ENCODE data around the gene PNLIPRP3. TPM values are rescaled to one million over a fixed set of nuclear protein-coding genes. Genes with fewer than 3 reads are reported as not detected.

Gene PNLIPRP3
- total and polyA plus RNA-seq, 10 of the 15 experiments (the other 5 are each of a cell fraction or from before 2014, with no cell fraction given): 0.03 TPM; not detected in 9

DNA sequence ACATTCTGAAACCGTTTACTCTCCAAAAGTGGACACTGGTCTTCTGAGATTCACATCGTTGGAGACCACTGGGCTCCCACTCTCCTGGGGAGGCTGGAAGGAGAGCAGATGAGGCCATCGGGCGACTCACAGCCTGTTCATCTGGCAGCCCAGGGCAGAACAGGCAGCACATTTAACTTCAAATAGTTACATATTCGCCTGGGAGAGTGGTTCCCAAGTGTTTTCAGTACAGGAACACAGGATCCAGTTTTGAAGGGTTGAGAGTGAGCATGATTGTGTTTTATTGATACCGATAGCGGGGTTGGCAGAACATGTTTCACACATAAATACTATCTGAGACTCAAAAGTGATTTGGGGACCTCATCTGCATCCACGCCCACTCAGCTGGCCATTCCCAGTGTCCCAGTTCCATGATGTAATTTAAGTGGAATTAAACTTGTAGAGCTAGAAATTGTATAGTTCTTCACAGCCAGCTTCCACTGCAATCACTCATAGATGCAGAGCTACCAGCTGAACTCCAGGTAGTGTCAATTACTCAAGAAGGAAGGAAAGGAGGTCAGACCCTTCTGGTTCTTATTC, 95.2 kb downstream of the PNLIPRP3 start (continued):
- TF ChIP-seq, protein P1, sequence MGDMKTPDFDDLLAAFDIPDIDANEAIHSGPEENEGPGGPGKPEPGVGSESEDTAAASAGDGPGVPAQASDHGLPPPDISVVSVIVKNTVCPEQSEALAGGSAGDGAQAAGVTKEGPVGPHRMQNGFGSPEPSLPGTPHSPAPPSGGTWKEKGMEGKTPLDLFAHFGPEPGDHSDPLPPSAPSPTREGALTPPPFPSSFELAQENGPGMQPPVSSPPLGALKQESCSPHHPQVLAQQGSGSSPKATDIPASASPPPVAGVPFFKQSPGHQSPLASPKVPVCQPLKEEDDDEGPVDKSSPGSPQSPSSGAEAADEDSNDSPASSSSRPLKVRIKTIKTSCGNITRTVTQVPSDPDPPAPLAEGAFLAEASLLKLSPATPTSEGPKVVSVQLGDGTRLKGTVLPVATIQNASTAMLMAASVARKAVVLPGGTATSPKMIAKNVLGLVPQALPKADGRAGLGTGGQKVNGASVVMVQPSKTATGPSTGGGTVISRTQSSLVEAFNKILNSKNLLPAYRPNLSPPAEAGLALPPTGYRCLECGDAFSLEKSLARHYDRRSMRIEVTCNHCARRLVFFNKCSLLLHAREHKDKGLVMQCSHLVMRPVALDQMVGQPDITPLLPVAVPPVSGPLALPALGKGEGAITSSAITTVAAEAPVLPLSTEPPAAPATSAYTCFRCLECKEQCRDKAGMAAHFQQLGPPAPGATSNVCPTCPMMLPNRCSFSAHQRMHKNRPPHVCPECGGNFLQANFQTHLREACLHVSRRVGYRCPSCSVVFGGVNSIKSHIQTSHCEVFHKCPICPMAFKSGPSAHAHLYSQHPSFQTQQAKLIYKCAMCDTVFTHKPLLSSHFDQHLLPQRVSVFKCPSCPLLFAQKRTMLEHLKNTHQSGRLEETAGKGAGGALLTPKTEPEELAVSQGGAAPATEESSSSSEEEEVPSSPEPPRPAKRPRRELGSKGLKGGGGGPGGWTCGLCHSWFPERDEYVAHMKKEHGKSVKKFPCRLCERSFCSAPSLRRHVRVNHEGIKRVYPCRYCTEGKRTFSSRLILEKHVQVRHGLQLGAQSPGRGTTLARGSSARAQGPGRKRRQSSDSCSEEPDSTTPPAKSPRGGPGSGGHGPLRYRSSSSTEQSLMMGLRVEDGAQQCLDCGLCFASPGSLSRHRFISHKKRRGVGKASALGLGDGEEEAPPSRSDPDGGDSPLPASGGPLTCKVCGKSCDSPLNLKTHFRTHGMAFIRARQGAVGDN (IDR thresholded peaks at IDR 0.05): no peak
- no peak for TF ChIP-seq SIX5 (IDR thresholded peaks at IDR 0.05; ENCODE audit: low read depth, low read length, severe bottlenecking)
- no peak for TF ChIP-seq BRCA1 (IDR thresholded peaks at IDR 0.05; ENCODE audit: low read depth, low read length)
- TF ChIP-seq ZBED1 (IDR thresholded peaks at IDR 0.05; ENCODE audit: borderline replicate concordance): no peak

DNA sequence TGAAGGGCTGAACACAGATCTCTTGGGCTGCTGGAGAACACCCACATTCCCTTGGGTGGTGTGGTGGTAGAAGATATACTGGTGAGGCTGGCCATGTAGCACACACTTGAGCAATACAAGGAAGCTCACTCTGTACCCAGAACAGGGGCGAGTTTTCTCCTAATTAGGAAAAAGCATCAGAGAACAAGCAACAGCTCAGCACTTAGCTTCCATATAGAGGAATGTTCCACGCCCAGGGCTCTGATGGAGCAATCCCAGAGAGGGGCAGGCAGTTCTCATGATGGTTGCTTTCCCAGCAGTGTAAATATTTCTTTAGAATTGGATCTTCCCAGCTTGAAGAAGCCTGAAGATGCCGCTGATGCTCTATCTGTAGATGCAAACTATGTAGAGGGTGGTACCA, 97.1 kb downstream of the PNLIPRP3 start:
- Histone ChIP-seq H4K20me1 (ENCODE audit: control insufficient read depth, insufficient read depth) (no peaks in the 10 kb centered on the region), H3K9me3 (replicated peaks; ENCODE audit: control insufficient read depth, insufficient read depth, low read length) (no peaks in the 10 kb centered on the region), H3K27me3 (replicated peaks in 1 of 2; ENCODE audit: control insufficient read depth in 2 of 2, insufficient read depth in 2 of 2, low read length in 1 of 2) (no peaks in the 10 kb centered on the region), H3K36me3 (ENCODE audit: control insufficient read depth in 2 of 2, insufficient read depth in 2 of 2, low read length in 1 of 2) (no peaks in the 10 kb centered on the region), H3K79me2 (ENCODE audit: control insufficient read depth, insufficient read depth, low read length) (no peaks in the 10 kb centered on the region), H2AFZ (ENCODE audit: control insufficient read depth, low read depth, low read length) (no peak overlapping the region), H3K4me1 (ENCODE audit: control insufficient read depth, insufficient read depth, low read length) (no peaks in the 10 kb centered on the region), H3K4me2 (ENCODE audit: control insufficient read depth, insufficient read depth) (no peak overlapping the region), H3K4me3 (no peak overlapping the region), H3K27ac (ENCODE audit: control insufficient read depth, insufficient read depth) (no peak overlapping the region), H3K9ac (ENCODE audit: control insufficient read depth, insufficient read depth, low read length) (no peak overlapping the region)
- CTCF ChIA-PET: interaction anchor here (1.0 kb wide), 1 partner anchor 14 kb away, joined by 3 read pairs; no protein-coding TSS in a partner anchor
- FAIRE-seq: no peak
- in situ Hi-C loops (cut with MboI) (no loop called here), intact Hi-C loops (cut with micrococcal nuclease; ENCODE audit: unreplicated experiment) (loop anchor here (5.0 kb wide), 1 partner anchor 82 kb away; no protein-coding TSS in a partner anchor)
- POLR2A ChIA-PET: no interaction called here
- no peak for DNase-seq (ENCODE audit: low read depth, low spot score)
- SMC1A ChIA-PET (ENCODE audit: uncharacterized antibody, unreplicated experiment): no interaction called here
- BruUV-seq (replicated peaks): no TSS peak
- ATAC-seq: no peak
- 18% methylated on average over 3 of the region's 3 CpGs for WGBS (ENCODE audit: insufficient coverage, insufficient replicate concordance, low lambda C conversion rate, missing lambda C conversion rate)
- RAD21 ChIA-PET (ENCODE audit: unreplicated experiment): no interaction called here
- TF ChIP-seq PAX8 (IDR thresholded peaks at IDR 0.05): no peak
- no peak for TF ChIP-seq MYC (IDR thresholded peaks at IDR 0.05; ENCODE audit: insufficient read depth, insufficient read length, insufficient replicate concordance, low read length, severe bottlenecking)
- no peak for TF ChIP-seq RFX5 (IDR thresholded peaks at IDR 0.05; ENCODE audit: low read depth, low read length)
- no peak for TF ChIP-seq WRNIP1 (IDR thresholded peaks at IDR 0.05; ENCODE audit: borderline replicate concordance, low read depth, low read length)
- TF ChIP-seq SIX5 (IDR thresholded peaks at IDR 0.05; ENCODE audit: low read depth, low read length, severe bottlenecking): no peak
- TF ChIP-seq, protein P2, sequence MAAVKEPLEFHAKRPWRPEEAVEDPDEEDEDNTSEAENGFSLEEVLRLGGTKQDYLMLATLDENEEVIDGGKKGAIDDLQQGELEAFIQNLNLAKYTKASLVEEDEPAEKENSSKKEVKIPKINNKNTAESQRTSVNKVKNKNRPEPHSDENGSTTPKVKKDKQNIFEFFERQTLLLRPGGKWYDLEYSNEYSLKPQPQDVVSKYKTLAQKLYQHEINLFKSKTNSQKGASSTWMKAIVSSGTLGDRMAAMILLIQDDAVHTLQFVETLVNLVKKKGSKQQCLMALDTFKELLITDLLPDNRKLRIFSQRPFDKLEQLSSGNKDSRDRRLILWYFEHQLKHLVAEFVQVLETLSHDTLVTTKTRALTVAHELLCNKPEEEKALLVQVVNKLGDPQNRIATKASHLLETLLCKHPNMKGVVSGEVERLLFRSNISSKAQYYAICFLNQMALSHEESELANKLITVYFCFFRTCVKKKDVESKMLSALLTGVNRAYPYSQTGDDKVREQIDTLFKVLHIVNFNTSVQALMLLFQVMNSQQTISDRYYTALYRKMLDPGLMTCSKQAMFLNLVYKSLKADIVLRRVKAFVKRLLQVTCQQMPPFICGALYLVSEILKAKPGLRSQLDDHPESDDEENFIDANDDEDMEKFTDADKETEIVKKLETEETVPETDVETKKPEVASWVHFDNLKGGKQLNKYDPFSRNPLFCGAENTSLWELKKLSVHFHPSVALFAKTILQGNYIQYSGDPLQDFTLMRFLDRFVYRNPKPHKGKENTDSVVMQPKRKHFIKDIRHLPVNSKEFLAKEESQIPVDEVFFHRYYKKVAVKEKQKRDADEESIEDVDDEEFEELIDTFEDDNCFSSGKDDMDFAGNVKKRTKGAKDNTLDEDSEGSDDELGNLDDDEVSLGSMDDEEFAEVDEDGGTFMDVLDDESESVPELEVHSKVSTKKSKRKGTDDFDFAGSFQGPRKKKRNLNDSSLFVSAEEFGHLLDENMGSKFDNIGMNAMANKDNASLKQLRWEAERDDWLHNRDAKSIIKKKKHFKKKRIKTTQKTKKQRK (IDR thresholded peaks at IDR 0.05; ENCODE audit: low read depth, low read length): no peak
- TF ChIP-seq MTA3 (IDR thresholded peaks at IDR 0.05; ENCODE audit: borderline replicate concordance, low read length): no peak
- no peak for TF ChIP-seq CREB1 (IDR thresholded peaks at IDR 0.05; ENCODE audit: low read depth)
- TF ChIP-seq SMAD5 (IDR thresholded peaks at IDR 0.05; ENCODE audit: low read depth): no peak
- TF ChIP-seq CREM (IDR thresholded peaks at IDR 0.05; ENCODE audit: low read depth): no peak
- no peak for TF ChIP-seq SPI1 (IDR thresholded peaks at IDR 0.05; ENCODE audit: borderline replicate concordance, insufficient read depth, low read depth, low read length)
- TF ChIP-seq NFIC (IDR thresholded peaks at IDR 0.05; ENCODE audit: low read depth, low read length): no peak
- TF ChIP-seq SIN3A (IDR thresholded peaks at IDR 0.05; ENCODE audit: low read depth, low read length): no peak
- TF ChIP-seq ZNF207 (IDR thresholded peaks at IDR 0.05; ENCODE audit: borderline replicate concordance): no peak
- TF ChIP-seq CHD4 (IDR thresholded peaks at IDR 0.05): no peak
